ENCODE measurements around the gene EPN1. TPM values are rescaled to one million over a fixed set of nuclear protein-coding genes. Genes with fewer than 3 reads are reported as not detected.

The EPN1 gene
- total and polyA plus RNA-seq, 2 of the 8 experiments (the other 6 are each of a cell fraction or from before 2014, with no cell fraction given), result 49.6 to 200 TPM

DNA sequence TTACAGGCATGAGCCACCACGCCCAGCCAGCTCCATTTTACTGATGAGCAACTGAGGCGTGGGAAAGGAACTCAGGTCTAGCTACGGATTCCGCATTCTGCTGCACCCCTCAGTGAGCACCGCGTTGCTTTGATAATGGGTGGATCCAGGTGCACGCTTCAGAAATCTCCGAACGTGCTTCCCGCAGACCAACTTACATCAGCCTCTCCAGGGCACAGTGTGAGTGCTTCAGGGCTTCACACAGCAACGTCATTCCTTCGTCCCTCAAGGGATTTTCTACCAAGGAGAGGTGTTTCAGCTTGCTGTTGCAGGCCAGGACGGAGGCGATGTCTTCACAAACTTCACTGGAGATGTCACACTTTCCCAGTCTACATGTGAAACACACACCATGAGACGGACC, 41.5 kb downstream of the EPN1 start:
- Histone ChIP-seq H2AK5ac (ENCODE audit: low read depth, low read length) (no peak overlapping the region), H3K9ac (replicated peaks in 1 of 4; ENCODE audit: extremely low read depth in 1 of 4, low read depth in 3 of 4, low read length in 3 of 4) (no peak overlapping the region), H3K23ac (ENCODE audit: insufficient read length) (no peak overlapping the region), H3K27ac (ENCODE audit: low read depth, low read length) (no peak overlapping the region), H4K20me1 (replicated peaks in 1 of 2; ENCODE audit: control insufficient read depth in 1 of 2, insufficient read depth in 2 of 2, low read length in 2 of 2) (no peaks in the 10 kb centered on the region), H3K79me1 (ENCODE audit: low read depth, low read length) (no peaks in the 10 kb centered on the region), H3K79me2 (ENCODE audit: control insufficient read depth in 1 of 2, insufficient read depth in 2 of 2, low read length in 2 of 2) (no peaks in the 10 kb centered on the region), H3K14ac (ENCODE audit: insufficient read length) (no peak overlapping the region), H3K4me2 (ENCODE audit: insufficient read depth in 1 of 2, low read depth in 2 of 2, low read length in 2 of 2) (no peak overlapping the region), H2AFZ (ENCODE audit: low read length) (no peak overlapping the region), H2BK120ac (replicated peaks; ENCODE audit: low read depth, low read length) (no peak overlapping the region), H4K91ac (replicated peaks; ENCODE audit: insufficient read length, low read length) (no peak overlapping the region), H4K5ac (ENCODE audit: insufficient read length, low read depth, low read length) (no peak overlapping the region), H2BK15ac (ENCODE audit: low read length) (no peak overlapping the region), H3K9me3 (ENCODE audit: insufficient read depth in 2 of 2, low read depth in 1 of 2, low read length in 1 of 2) (peaks cover 44 to 85% of the 10 kb centered on the region in 2 experiments), H3K56ac (replicated peaks; ENCODE audit: insufficient read length, low read depth, low read length) (no peak overlapping the region), H3K23me2 (ENCODE audit: low read depth, low read length) (no peaks in the 10 kb centered on the region), H2BK5ac (ENCODE audit: low read depth, low read length) (no peak overlapping the region), H4K8ac (ENCODE audit: extremely low read depth, insufficient read depth, low read length) (no peak overlapping the region), H3K36me3 (ENCODE audit: control insufficient read depth in 2 of 4, insufficient read depth in 4 of 4, low read length in 3 of 4) (no peaks in the 10 kb centered on the region), H3K18ac (ENCODE audit: extremely low read depth, low read length) (no peak overlapping the region), H3K4me1 (replicated peaks in 1 of 4; ENCODE audit: control insufficient read depth in 3 of 4, insufficient read depth in 4 of 4, low read length in 3 of 4) (no peaks in the 10 kb centered on the region), H3K4ac (replicated peaks; ENCODE audit: insufficient read length, low read depth, low read length) (no peak overlapping the region), H3K4me3 (ENCODE audit: extremely low read depth in 1 of 4, insufficient read depth in 2 of 4, low read depth in 3 of 4, low read length in 4 of 4) (no peak overlapping the region), H2BK12ac (ENCODE audit: low read depth, low read length) (no peak overlapping the region), H3K27me3 (replicated peaks in 1 of 4; ENCODE audit: control insufficient read depth in 3 of 4, extremely low read depth in 1 of 4, insufficient read depth in 3 of 4, low read length in 3 of 4) (no peaks in the 10 kb centered on the region), H2BK20ac (ENCODE audit: low read length) (no peak overlapping the region)
- CTCF ChIA-PET (ENCODE audit: partially characterized antibody), result interaction anchor here (1.2 to 2.3 kb wide), 2 partner anchors 10 to 13 kb away, joined by 3 to 8 read pairs; no protein-coding TSS in a partner anchor
- POLR2A ChIA-PET (ENCODE audit: partially characterized antibody), result interaction anchor here (1.3 kb wide), 1 partner anchor 13 kb away, joined by 3 read pairs; no protein-coding TSS in a partner anchor
- DNase-seq (ENCODE audit: low read depth in 1 of 2, low spot score in 2 of 2) (no peak), FAIRE-seq (no peak)
- 81% methylated on average over 15 of the region's 15 CpGs; no CpG with 5 or more reads in 1 of the 2 experiments for whole genome bisulfite sequencing, 2 experiments (ENCODE audit: extremely low coverage in 1 of 2, insufficient coverage in 1 of 2, insufficient read length in 1 of 2, insufficient replicate concordance in 2 of 2, low coverage in 1 of 2, low lambda C conversion rate in 2 of 2, missing lambda C conversion rate in 1 of 2)
- TF ChIP-seq SIRT6 (IDR thresholded peaks at IDR 0.05; ENCODE audit: low read length), result no peak
- no peak for TF ChIP-seq TCF12 (IDR thresholded peaks at IDR 0.05; ENCODE audit: low read depth, low read length)
- TF ChIP-seq SP2 (IDR thresholded peaks at IDR 0.05; ENCODE audit: low read length), result no peak
- no peak for TF ChIP-seq EZH2 (IDR thresholded peaks at IDR 0.05; ENCODE audit: low read depth, low read length, severe bottlenecking)
- TF ChIP-seq SRF (IDR thresholded peaks at IDR 0.05; ENCODE audit: low read depth, low read length), result no peak
- TF ChIP-seq JUN (IDR thresholded peaks at IDR 0.05; ENCODE audit: low read depth, low read length), result no peak
- TF ChIP-seq PHF8 (conservative IDR thresholded peaks at IDR 0.05; ENCODE audit: low read depth, low read length), result no peak
- TF ChIP-seq TBP (IDR thresholded peaks at IDR 0.05; ENCODE audit: low read depth, low read length), result no peak
- TF ChIP-seq, protein P1, sequence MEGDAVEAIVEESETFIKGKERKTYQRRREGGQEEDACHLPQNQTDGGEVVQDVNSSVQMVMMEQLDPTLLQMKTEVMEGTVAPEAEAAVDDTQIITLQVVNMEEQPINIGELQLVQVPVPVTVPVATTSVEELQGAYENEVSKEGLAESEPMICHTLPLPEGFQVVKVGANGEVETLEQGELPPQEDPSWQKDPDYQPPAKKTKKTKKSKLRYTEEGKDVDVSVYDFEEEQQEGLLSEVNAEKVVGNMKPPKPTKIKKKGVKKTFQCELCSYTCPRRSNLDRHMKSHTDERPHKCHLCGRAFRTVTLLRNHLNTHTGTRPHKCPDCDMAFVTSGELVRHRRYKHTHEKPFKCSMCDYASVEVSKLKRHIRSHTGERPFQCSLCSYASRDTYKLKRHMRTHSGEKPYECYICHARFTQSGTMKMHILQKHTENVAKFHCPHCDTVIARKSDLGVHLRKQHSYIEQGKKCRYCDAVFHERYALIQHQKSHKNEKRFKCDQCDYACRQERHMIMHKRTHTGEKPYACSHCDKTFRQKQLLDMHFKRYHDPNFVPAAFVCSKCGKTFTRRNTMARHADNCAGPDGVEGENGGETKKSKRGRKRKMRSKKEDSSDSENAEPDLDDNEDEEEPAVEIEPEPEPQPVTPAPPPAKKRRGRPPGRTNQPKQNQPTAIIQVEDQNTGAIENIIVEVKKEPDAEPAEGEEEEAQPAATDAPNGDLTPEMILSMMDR (IDR thresholded peaks at IDR 0.05; ENCODE audit: control extremely low read depth in 1 of 3, insufficient read depth in 1 of 3, low read depth in 1 of 3, low read length in 3 of 3), result no peak
- no peak for TF ChIP-seq CEBPB (IDR thresholded peaks at IDR 0.05; ENCODE audit: low read depth, low read length)
- TF ChIP-seq, protein P2, sequence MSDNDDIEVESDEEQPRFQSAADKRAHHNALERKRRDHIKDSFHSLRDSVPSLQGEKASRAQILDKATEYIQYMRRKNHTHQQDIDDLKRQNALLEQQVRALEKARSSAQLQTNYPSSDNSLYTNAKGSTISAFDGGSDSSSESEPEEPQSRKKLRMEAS (IDR thresholded peaks at IDR 0.05), result no peak
- no peak for TF ChIP-seq ASH2L (IDR thresholded peaks at IDR 0.05; ENCODE audit: low read length)

Measured in H1 (cell line).